NCI-H2081 treated with DMSO at 0.1 percent for 48 hours (cell line): ENCODE results near the gene CCZ1B.
A peak's percentile ranks its signal among the peaks of the same experiment; 100 is the strongest.
"Not testable (repeated sequence)": the region's sequence is repeated elsewhere in the genome, so short reads cannot be mapped to it uniquely, and the experiment has no call there.

Experiments
- DNase-seq: peaks from one replicate; lab custom pipeline; 2025; lab: John Stamatoyannopoulos, UW

The CCZ1B gene

GRCh38 chr7:6826151-6826550 is at the start of gene CCZ1B:
CCZ1B (minus strand) TSS chr7:6826275; CDS start chr7:6826197, 78 bp downstream.
- DNase-seq: peak; percentile 47

GRCh38 chr7:6875022-6875421 is 48.9 kb upstream of the CCZ1B start:
- DNase-seq: not testable (repeated sequence)

GRCh38 chr7:6872246-6872945 is 46.3 kb upstream of the CCZ1B start:
- DNase-seq: not testable (repeated sequence)

GRCh38 chr7:6871421-6872144 is 45.5 kb upstream of the CCZ1B start:
- DNase-seq: not testable (repeated sequence)

GRCh38 chr7:6864751-6865150 is 38.7 kb upstream of the CCZ1B start:
- not testable (repeated sequence) for DNase-seq

- DNase-seq: not testable (repeated sequence)
These were observed 38.1 kb upstream of the CCZ1B start for GRCh38 chr7:6864188-6864587.

- DNase-seq: not testable (repeated sequence)
These were observed 36.8 kb upstream of the CCZ1B start for GRCh38 chr7:6862876-6863275.

GRCh38 chr7:6857721-6858314 is 31.7 kb upstream of the CCZ1B start:
- peak; percentile 0 for DNase-seq

GRCh38 chr7:6855563-6856131 is 29.6 kb upstream of the CCZ1B start:
- DNase-seq: not testable (repeated sequence)

GRCh38 chr7:6854747-6855562 is 28.9 kb upstream of the CCZ1B start:
- not testable (repeated sequence) for DNase-seq

GRCh38 chr7:6853681-6854080 is 27.6 kb upstream of the CCZ1B start:
- DNase-seq: not testable (repeated sequence)

GRCh38 chr7:6849127-6849526 is 23.1 kb upstream of the CCZ1B start:
- not testable (repeated sequence) for DNase-seq

GRCh38 chr7:6847751-6848150 is 21.7 kb upstream of the CCZ1B start:
- DNase-seq: not testable (repeated sequence)

- not testable (repeated sequence) for DNase-seq
These were observed 19.9 kb upstream of the CCZ1B start for GRCh38 chr7:6845971-6846449.

- DNase-seq: not testable (repeated sequence)
These were observed 17.6 kb upstream of the CCZ1B start for GRCh38 chr7:6843654-6844053.

- not testable (repeated sequence) for DNase-seq
These were observed 17.0 kb upstream of the CCZ1B start for GRCh38 chr7:6843092-6843491.

- not testable (repeated sequence) for DNase-seq
These were observed 16.3 kb upstream of the CCZ1B start for GRCh38 chr7:6842278-6842921.

GRCh38 chr7:6837081-6837480 is 11.0 kb upstream of the CCZ1B start:
- DNase-seq: not testable (repeated sequence)

GRCh38 chr7:6835521-6835920 is 9.4 kb upstream of the CCZ1B start:
- DNase-seq: not testable (repeated sequence)

GRCh38 chr7:6833636-6834035 is 7.6 kb upstream of the CCZ1B start:
- DNase-seq: no peak
